Trophoblast cell (in vitro differentiated cells and primary cell): Measurements from ENCODE around the gene MAP7D3.
A peak's percentile ranks its signal among the peaks of the same experiment; 100 is the strongest.
"Not testable (repeated sequence)": the region's sequence is repeated elsewhere in the genome, so short reads cannot be mapped to it uniquely, and the experiment has no call there.

Source experiments
- DNase-seq, 2 donors: peaks; one replicate each; pipeline ENCODE4 v3.0.0-alpha.2; 2016
- H2AFZ ChIP-seq: 2 replicates; pipeline ENCODE4 v1.6.1; 2013; ENCODE audit warnings: low read length, moderate library complexity, mild to moderate bottlenecking; ENCODE audit not compliant: insufficient read depth, poor library complexity
- H2AK5ac ChIP-seq: 2 replicates; pipeline ENCODE4 v1.6.1; 2013; ENCODE audit warnings: mild to moderate bottlenecking, low read length
- H2BK120ac ChIP-seq: 2 replicates; pipeline ENCODE4 v1.6.1; 2013; ENCODE audit warnings: low read length, mild to moderate bottlenecking, moderate library complexity; ENCODE audit not compliant: insufficient read depth, poor library complexity
- H2BK12ac ChIP-seq: 2 replicates; pipeline ENCODE4 v1.6.1; 2013; ENCODE audit warnings: mild to moderate bottlenecking, low read length, moderate library complexity
- H2BK5ac ChIP-seq: 2 replicates; pipeline ENCODE4 v1.6.1; 2013; ENCODE audit warnings: low read length, low read depth, moderate library complexity, mild to moderate bottlenecking; ENCODE audit not compliant: poor library complexity
- H3K14ac ChIP-seq: 2 replicates; pipeline ENCODE4 v1.6.1; 2013; ENCODE audit warnings: mild to moderate bottlenecking, low read length
- H3K18ac ChIP-seq: 2 replicates; pipeline ENCODE4 v1.6.1; 2013; ENCODE audit warnings: mild to moderate bottlenecking, low read length
- H3K23ac ChIP-seq: 2 replicates; pipeline ENCODE4 v1.6.1; 2013; ENCODE audit warnings: low read length
- H3K27ac ChIP-seq: 2 replicates; pipeline ENCODE4 v1.5.1; 2013; ENCODE audit warnings: low read depth, mild to moderate bottlenecking, inconsistent platforms, low read length, moderate library complexity
- H3K27me3 ChIP-seq: 2 replicates; pipeline ENCODE4 v1.6.1; 2013; ENCODE audit warnings: inconsistent platforms, mild to moderate bottlenecking, low read length, moderate library complexity; ENCODE audit not compliant: insufficient read depth
- H3K36me3 ChIP-seq, 2 experiments: 1 replicate in 1 of 2; 2 replicates in 1 of 2; pipeline ENCODE4 v1.6.1; 2013; ENCODE audit warnings: low read length in 2 of 2, mild to moderate bottlenecking in 2 of 2, moderate library complexity in 1 of 2; ENCODE audit not compliant: insufficient read depth in 2 of 2, control insufficient read depth in 1 of 2
- H3K4ac ChIP-seq: 2 replicates; pipeline ENCODE4 v1.6.1; 2013; ENCODE audit warnings: low read depth, mild to moderate bottlenecking, low read length, moderate library complexity
- H3K4me1 ChIP-seq, 2 experiments: 1 replicate in 1 of 2; 2 replicates in 1 of 2; pipeline ENCODE4 v1.6.1; 2013; ENCODE audit warnings: low read length in 2 of 2, mild to moderate bottlenecking in 2 of 2, moderate library complexity in 1 of 2; ENCODE audit not compliant: insufficient read depth in 2 of 2, control insufficient read depth in 1 of 2
- H3K4me2 ChIP-seq: 2 replicates; pipeline ENCODE4 v1.6.1; 2013; ENCODE audit warnings: inconsistent platforms, mild to moderate bottlenecking, low read length, moderate library complexity
- H3K4me3 ChIP-seq: 2 replicates; pipeline ENCODE4 v1.5.1; 2013; ENCODE audit warnings: mild to moderate bottlenecking, low read depth, low read length, inconsistent platforms
- H3K79me1 ChIP-seq: one replicate; pipeline ENCODE4 v1.6.1; 2013; ENCODE audit warnings: low read length
- H3K79me2 ChIP-seq: 2 replicates; pipeline ENCODE4 v1.6.1; 2013; ENCODE audit warnings: low read length, mild to moderate bottlenecking; ENCODE audit not compliant: control insufficient read depth, insufficient read depth, poor library complexity
- H3K9ac ChIP-seq: 2 replicates; pipeline ENCODE4 v1.6.1; 2013; ENCODE audit warnings: mild to moderate bottlenecking, low read length
- H3K9me3 ChIP-seq: 2 replicates; pipeline ENCODE4 v1.6.1; 2013; ENCODE audit warnings: low read depth, mild to moderate bottlenecking, control low read depth, inconsistent platforms, low read length; ENCODE audit not compliant: insufficient read depth
- H4K12ac ChIP-seq: 2 replicates; pipeline ENCODE4 v1.6.1; 2013; ENCODE audit warnings: low read depth, mild to moderate bottlenecking, low read length, moderate library complexity
- H4K8ac ChIP-seq: 2 replicates; pipeline ENCODE4 v1.6.1; 2013; ENCODE audit warnings: low read depth, mild to moderate bottlenecking, low read length, moderate library complexity
- H4K91ac ChIP-seq: one replicate; pipeline ENCODE4 v1.6.1; 2013; ENCODE audit warnings: low read depth, mild to moderate bottlenecking, low read length, moderate library complexity
- WGBS: extraction: QIAGEN DNeasy Blood & Tissue Kit; methylation state at CpG from one replicate; pipeline ENCODE4 v1.1.7; 2013; ENCODE audit warnings: missing lambda C conversion rate; ENCODE audit not compliant: insufficient read length, insufficient coverage; ENCODE audit errors: extremely low coverage; 5-methylcytosine and 5-hydroxymethylcytosine counted together

MAP7D3 gene

DNA sequence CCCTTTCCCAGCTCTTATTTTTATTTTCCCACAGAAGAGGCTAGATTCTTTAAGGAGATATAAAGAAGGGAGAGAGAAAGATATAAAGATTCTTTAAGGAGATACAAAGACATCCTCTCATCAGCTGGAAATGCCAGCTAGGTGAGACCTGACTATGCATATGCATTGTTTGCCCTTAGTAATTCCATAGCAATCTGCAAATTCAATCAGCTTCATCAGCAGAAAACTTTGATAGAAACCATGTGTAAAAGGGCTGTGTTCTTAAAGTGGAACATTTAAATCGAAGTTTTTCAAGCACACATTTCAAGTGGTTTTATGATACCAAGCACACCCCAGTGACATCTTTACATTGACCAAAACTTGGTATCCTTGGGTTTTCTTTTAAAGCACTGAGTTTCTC, 79.8 kb downstream of the MAP7D3 start:
- Histone ChIP-seq H3K23ac (no peak overlapping the region), H3K36me3 (no peaks in the 10 kb centered on the region), H4K12ac (no peak overlapping the region), H2AFZ (no peak overlapping the region), H2AK5ac (no peak overlapping the region), H3K79me1 (no peaks in the 10 kb centered on the region), H3K9me3 (no peaks in the 10 kb centered on the region), H3K4ac (no peak overlapping the region), H4K8ac (no peak overlapping the region), H3K9ac (no peak overlapping the region), H3K4me2 (no peak overlapping the region), H3K4me1 (peaks cover 0 to 2% of the 10 kb centered on the region in 2 experiments), H3K27ac (no peak overlapping the region), H3K27me3 (no peaks in the 10 kb centered on the region), H3K18ac (no peak overlapping the region), H2BK12ac (no peak overlapping the region), H3K4me3 (no peak overlapping the region), H3K79me2 (no peaks in the 10 kb centered on the region), H2BK120ac (no peak overlapping the region), H3K14ac (no peak overlapping the region), H2BK5ac (no peak overlapping the region), H4K91ac (no peak overlapping the region)
- WGBS, result no CpG with 5 or more reads among the region's 1 CpG
- peak in 1 of 2 donors; percentile 69 for DNase-seq

DNA sequence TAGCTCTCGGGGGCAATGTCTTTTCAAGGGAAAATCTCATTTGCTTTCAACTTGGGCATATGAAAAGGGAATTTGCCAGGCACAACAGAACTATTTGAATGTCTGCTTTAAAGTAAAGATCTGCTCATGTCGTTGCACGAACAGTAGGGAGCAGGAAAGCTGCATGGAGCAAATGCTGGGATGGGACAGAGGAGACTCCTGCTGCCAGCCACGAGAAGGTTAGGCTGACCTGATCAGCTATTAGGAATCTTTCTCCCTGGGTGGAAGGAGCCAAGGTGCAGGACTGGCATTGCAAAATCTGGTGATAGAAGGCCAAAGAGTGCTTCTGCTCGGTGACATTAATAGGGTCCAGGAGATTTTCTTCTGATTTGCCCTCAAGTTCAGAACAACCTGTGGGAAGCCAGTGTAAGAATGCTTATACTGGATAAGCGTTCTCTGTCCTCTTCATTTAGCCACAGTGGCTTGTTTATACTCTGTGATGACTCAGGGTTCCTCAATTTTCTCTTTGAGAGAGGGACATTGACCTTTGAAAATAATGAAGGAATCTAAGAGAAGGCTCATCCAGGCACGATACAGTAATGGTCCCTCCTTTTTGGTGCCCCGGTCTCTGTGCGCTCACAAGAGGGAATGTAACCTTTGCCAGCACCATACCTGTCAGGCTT, 80.9 kb downstream of the MAP7D3 start:
- Histone ChIP-seq H4K8ac (no peak overlapping the region), H3K18ac (no peak overlapping the region), H2BK5ac (no peak overlapping the region), H2AFZ (no peak overlapping the region), H3K27me3 (no peaks in the 10 kb centered on the region), H3K4me3 (no peak overlapping the region), H3K79me1 (no peaks in the 10 kb centered on the region), H3K4me2 (no peak overlapping the region), H3K23ac (no peak overlapping the region), H4K12ac (no peak overlapping the region), H3K9me3 (no peaks in the 10 kb centered on the region), H3K14ac (no peak overlapping the region), H2AK5ac (no peak overlapping the region), H2BK12ac (no peak overlapping the region), H3K4me1 (peaks cover 0 to 2% of the 10 kb centered on the region in 2 experiments), H4K91ac (no peak overlapping the region), H3K27ac (no peak overlapping the region), H3K9ac (no peak overlapping the region), H3K4ac (no peak overlapping the region), H3K79me2 (no peaks in the 10 kb centered on the region), H3K36me3 (no peaks in the 10 kb centered on the region), H2BK120ac (no peak overlapping the region)
- WGBS, result no CpG with 5 or more reads among the region's 9 CpGs
- no peak for DNase-seq

GRCh38 chrX:136168929-136169735, 82.1 kb downstream of the MAP7D3 start:
- no peak overlapping the region for H4K12ac ChIP-seq
- H4K91ac ChIP-seq, result no peak overlapping the region
- no peak overlapping the region for H3K9ac ChIP-seq
- no peak overlapping the region for H3K4ac ChIP-seq
- H3K27ac ChIP-seq, result no peak overlapping the region
- H2BK120ac ChIP-seq, result no peak overlapping the region
- H2AFZ ChIP-seq, result no peak overlapping the region
- H3K27me3 ChIP-seq, result no peaks in the 10 kb centered on the region
- H4K8ac ChIP-seq, result no peak overlapping the region
- H3K4me3 ChIP-seq, result no peak overlapping the region
- H3K4me1 ChIP-seq, result peaks cover 0 to 2% of the 10 kb centered on the region in 2 experiments
- peak; percentile 75 to 90 for DNase-seq
- H3K79me1 ChIP-seq, result no peaks in the 10 kb centered on the region
- no peak overlapping the region for H3K14ac ChIP-seq
- no peak overlapping the region for H3K18ac ChIP-seq
- no peaks in the 10 kb centered on the region for H3K79me2 ChIP-seq
- H2AK5ac ChIP-seq, result no peak overlapping the region
- no peaks in the 10 kb centered on the region for H3K9me3 ChIP-seq
- WGBS, result no CpG with 5 or more reads among the region's 17 CpGs
- no peak overlapping the region for H2BK12ac ChIP-seq
- H3K4me2 ChIP-seq, result no peak overlapping the region
- no peak overlapping the region for H3K23ac ChIP-seq
- no peaks in the 10 kb centered on the region for H3K36me3 ChIP-seq
- H2BK5ac ChIP-seq, result no peak overlapping the region

- H3K4me2 ChIP-seq, result not testable (repeated sequence)
Observed at GRCh38 chrX:136167989-136168388, 83.2 kb downstream of the MAP7D3 start.

More at GRCh38 chrX:136167989-136168388, 83.2 kb downstream of the MAP7D3 start:
- H3K4me1 ChIP-seq, H2AK5ac ChIP-seq, H2BK120ac ChIP-seq, H4K12ac ChIP-seq, H2BK5ac ChIP-seq, H4K91ac ChIP-seq, H3K14ac ChIP-seq, H3K27me3 ChIP-seq, H3K18ac ChIP-seq, H3K27ac ChIP-seq, H3K9me3 ChIP-seq, H2BK12ac ChIP-seq, H3K9ac ChIP-seq, H3K4me3 ChIP-seq, H3K36me3 ChIP-seq, H4K8ac ChIP-seq, H3K79me2 ChIP-seq, H3K79me1 ChIP-seq, H3K4ac ChIP-seq, H3K23ac ChIP-seq, H2AFZ ChIP-seq: not testable (repeated sequence)
- WGBS, result no CpG with 5 or more reads among the region's 6 CpGs
- peak in 1 of 2 donors; percentile 22 for DNase-seq
